Fibroblast of the aortic adventitia (primary cell): ENCODE measurements around the gene ARSK. TPM values are rescaled to one million over a fixed set of nuclear protein-coding genes. Genes with fewer than 3 reads are reported as not detected.

ENCODE experiments used
- DNase-seq: peaks from one replicate; pipeline ENCODE4 v3.0.0-alpha.2; 2010; ENCODE audit warnings: low read depth
- H3K4me3 ChIP-seq: 2 replicates; pipeline ENCODE4 v1.5.1; 2011; ENCODE audit warnings: low read depth, mild to moderate bottlenecking, control low read depth, low read length, moderate library complexity
- total RNA-seq: library from RNA; depleted of rRNA; stranded (reverse); fragments of >200 nt; gene quantifications from 2 replicates; pipeline ENCODE4 v1.2.3, GENCODE V29; 2012; ENCODE audit warnings: low replicate concordance
- TF ChIP-seq, protein P1 (sequence below): IDR thresholded peaks from 2 replicates; pipeline ENCODE4 v1.5.1; 2011; ENCODE audit warnings: mild to moderate bottlenecking, low read length, control low read depth, inconsistent platforms; ENCODE audit not compliant: insufficient read depth

Gene ARSK
- total RNA-seq, 1 donor, result 19.0 TPM

GRCh38 chr5:95583992-95584391 is 29.1 kb downstream of the ARSK start:
- TF ChIP-seq, protein P1, sequence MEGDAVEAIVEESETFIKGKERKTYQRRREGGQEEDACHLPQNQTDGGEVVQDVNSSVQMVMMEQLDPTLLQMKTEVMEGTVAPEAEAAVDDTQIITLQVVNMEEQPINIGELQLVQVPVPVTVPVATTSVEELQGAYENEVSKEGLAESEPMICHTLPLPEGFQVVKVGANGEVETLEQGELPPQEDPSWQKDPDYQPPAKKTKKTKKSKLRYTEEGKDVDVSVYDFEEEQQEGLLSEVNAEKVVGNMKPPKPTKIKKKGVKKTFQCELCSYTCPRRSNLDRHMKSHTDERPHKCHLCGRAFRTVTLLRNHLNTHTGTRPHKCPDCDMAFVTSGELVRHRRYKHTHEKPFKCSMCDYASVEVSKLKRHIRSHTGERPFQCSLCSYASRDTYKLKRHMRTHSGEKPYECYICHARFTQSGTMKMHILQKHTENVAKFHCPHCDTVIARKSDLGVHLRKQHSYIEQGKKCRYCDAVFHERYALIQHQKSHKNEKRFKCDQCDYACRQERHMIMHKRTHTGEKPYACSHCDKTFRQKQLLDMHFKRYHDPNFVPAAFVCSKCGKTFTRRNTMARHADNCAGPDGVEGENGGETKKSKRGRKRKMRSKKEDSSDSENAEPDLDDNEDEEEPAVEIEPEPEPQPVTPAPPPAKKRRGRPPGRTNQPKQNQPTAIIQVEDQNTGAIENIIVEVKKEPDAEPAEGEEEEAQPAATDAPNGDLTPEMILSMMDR, result no peak
- no peak overlapping the region for H3K4me3 ChIP-seq
- DNase-seq, result no peak

- H3K4me3 ChIP-seq, result no peak overlapping the region
- TF ChIP-seq, protein P1, result no peak
- DNase-seq, result no peak
Measured at GRCh38 chr5:95590880-95591279, 36.0 kb downstream of the ARSK start.

GRCh38 chr5:95591490-95591901 is 36.6 kb downstream of the ARSK start:
- peak; percentile 60 for DNase-seq
- H3K4me3 ChIP-seq, result no peak overlapping the region
- TF ChIP-seq, protein P1, result no peak

GRCh38 chr5:95595289-95595931 is 40.5 kb downstream of the ARSK start:
- no peak overlapping the region for H3K4me3 ChIP-seq
- TF ChIP-seq, protein P1, result no peak

DNA sequence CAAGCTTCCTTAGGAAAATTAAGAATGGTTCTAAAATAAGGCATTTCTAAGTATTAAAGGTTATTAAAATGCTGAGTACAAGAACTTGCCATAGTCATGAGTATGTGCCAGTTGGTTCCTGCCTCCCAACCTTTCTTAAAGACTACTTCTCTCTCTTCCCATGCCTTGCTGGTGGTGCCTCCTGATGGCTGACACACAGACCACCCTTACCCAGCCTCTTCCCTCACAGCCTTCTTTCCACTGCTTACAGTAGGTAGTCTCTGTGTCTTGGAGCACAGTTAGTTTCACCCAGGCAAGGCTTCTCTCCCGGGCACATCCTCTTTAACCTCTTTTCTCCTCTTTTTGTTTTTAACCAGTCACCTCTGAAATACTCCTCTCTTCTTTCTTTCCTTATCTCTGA is 44.4 kb downstream of the ARSK start:
- no peak overlapping the region for H3K4me3 ChIP-seq
- TF ChIP-seq, protein P1, result no peak
- DNase-seq, result no peak

More at GRCh38 chr5:95595289-95595931, 40.5 kb downstream of the ARSK start:
- no peak for DNase-seq

GRCh38 chr5:95600557-95600956 is 45.7 kb downstream of the ARSK start:
- TF ChIP-seq, protein P1, result no peak
- DNase-seq, result peak; percentile 67
- H3K4me3 ChIP-seq, result no peak overlapping the region

DNA sequence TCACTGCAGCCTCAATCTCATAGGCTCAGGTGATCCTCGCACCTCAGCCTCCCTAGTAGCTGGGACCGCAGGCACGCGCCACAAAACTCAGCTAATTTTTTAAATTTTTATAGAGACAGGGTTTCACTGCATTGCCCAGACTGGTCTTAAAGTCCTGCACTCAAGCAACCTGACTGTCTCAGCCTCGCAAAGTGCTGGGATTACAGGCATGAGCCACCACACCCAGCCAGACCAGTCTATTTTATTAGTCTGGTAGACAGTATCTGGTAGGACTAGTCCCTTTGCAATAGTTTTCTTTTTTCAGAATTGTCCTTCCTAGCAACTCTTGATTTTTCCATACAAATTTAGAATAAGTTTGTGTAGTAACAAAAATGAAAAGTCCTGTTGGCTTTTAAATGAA is 50.9 kb downstream of the ARSK start:
- TF ChIP-seq, protein P1, result no peak
- no peak for DNase-seq
- H3K4me3 ChIP-seq, result no peak overlapping the region
